ENCODE data around the gene NPW. TPM values are rescaled to one million over a fixed set of nuclear protein-coding genes. Genes with fewer than 3 reads are reported as not detected.

Gene NPW
- total and polyA plus RNA-seq, 2 of the 8 experiments (the other 6 are each of a cell fraction or from before 2014, with no cell fraction given): 4.0 to 10.3 TPM

DNA sequence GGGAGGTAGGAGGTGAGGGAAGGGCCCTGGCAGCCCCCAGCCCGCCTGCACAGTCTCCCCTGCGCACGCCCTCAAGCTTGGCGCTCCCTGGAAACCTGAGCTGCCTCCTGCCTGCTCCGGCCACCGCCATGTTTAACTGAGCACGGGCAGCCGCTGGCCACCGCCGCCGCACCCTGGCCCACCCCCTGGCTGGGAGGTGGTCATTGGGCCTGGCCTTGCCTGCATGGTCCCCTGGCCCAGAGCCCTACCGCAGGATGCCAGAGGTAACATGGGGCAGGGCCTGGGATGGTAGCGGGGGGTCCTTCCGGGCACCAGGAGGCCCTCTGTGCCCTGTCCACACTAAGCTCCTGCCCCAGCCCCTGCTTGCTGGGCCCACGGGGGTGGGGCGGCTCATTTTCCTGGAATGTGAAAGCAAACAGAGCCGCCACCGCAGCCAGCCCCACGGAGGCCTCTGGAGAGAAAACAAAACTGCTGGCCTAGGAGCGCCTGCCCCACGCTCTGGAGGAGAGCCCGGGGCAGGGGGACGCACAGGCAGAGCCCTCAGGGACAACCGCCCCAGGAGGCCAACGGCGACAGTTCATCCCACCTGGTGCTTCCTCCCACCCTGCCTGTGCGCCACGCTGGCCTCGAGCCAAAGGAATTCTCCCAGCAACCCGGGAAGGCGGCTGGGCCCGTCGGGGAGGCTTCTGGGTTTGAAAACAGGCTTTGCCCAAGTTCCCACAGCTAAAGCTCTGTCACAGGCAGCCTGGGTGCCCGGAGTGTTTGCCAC, 16.0 kb downstream of the NPW start:
- H3K27me3 ChIP-seq (replicated peaks in 1 of 4; ENCODE audit: control insufficient read depth in 3 of 4, extremely low read depth in 1 of 4, insufficient read depth in 3 of 4, low read length in 3 of 4): no peaks in the 10 kb centered on the region
- no peak overlapping the region for H2AFZ ChIP-seq (ENCODE audit: low read length)
- H2BK120ac ChIP-seq (replicated peaks; ENCODE audit: low read depth, low read length): no peak overlapping the region
- no peaks in the 10 kb centered on the region for H3K79me1 ChIP-seq (ENCODE audit: low read depth, low read length)
- H4K20me1 ChIP-seq (replicated peaks in 1 of 2; ENCODE audit: control insufficient read depth in 1 of 2, insufficient read depth in 2 of 2, low read length in 2 of 2): peaks cover 0 to 2% of the 10 kb centered on the region in 2 experiments
- no peak overlapping the region for H2BK15ac ChIP-seq (ENCODE audit: low read length)
- H3K14ac ChIP-seq (ENCODE audit: insufficient read length): no peak overlapping the region
- H2BK5ac ChIP-seq (ENCODE audit: low read depth, low read length): no peak overlapping the region
- peaks cover 0 to 4% (median 0%) of the 10 kb centered on the region in 4 experiments; a peak in 4 of 7 replicates for H3K4me1 ChIP-seq (replicated peaks in 1 of 4; ENCODE audit: control insufficient read depth in 3 of 4, insufficient read depth in 4 of 4, low read length in 3 of 4)
- no peak overlapping the region for H3K9ac ChIP-seq (replicated peaks in 1 of 4; ENCODE audit: extremely low read depth in 1 of 4, low read depth in 3 of 4, low read length in 3 of 4)
- H4K91ac ChIP-seq (replicated peaks; ENCODE audit: insufficient read length, low read length): no peak overlapping the region
- H3K4ac ChIP-seq (replicated peaks; ENCODE audit: insufficient read length, low read depth, low read length): no peak overlapping the region
- POLR2A ChIA-PET (ENCODE audit: partially characterized antibody): interaction anchor here (0.7 to 2.1 kb wide), 5 partner anchors 12 to 116 kb away, joined by 3 to 5 read pairs (median 4); partner anchors contain the start of genes NTHL1, RPS2 and TSC2
- peak in 1 of 2 experiments; percentile 51 for DNase-seq (ENCODE audit: low read depth in 1 of 2, low spot score in 2 of 2)
- no peak overlapping the region for H3K4me2 ChIP-seq (ENCODE audit: insufficient read depth in 1 of 2, low read depth in 2 of 2, low read length in 2 of 2)
- H3K36me3 ChIP-seq (ENCODE audit: control insufficient read depth in 2 of 4, insufficient read depth in 4 of 4, low read length in 3 of 4): no peaks in the 10 kb centered on the region
- no peak overlapping the region for H3K56ac ChIP-seq (replicated peaks; ENCODE audit: insufficient read length, low read depth, low read length)
- WGBS, 2 experiments (ENCODE audit: extremely low coverage in 1 of 2, insufficient coverage in 1 of 2, insufficient read length in 1 of 2, insufficient replicate concordance in 2 of 2, low coverage in 1 of 2, low lambda C conversion rate in 2 of 2, missing lambda C conversion rate in 1 of 2): 90% methylated on average over 33 of the region's 34 CpGs; no CpG with 5 or more reads in 1 of the 2 experiments
- no peak overlapping the region for H2BK20ac ChIP-seq (ENCODE audit: low read length)
- H3K23me2 ChIP-seq (ENCODE audit: low read depth, low read length): no peaks in the 10 kb centered on the region
- TF ChIP-seq PHF8 (conservative IDR thresholded peaks at IDR 0.05; ENCODE audit: low read depth, low read length): no peak
- no peak for TF ChIP-seq GTF2F1 (IDR thresholded peaks at IDR 0.05; ENCODE audit: borderline replicate concordance, low read depth, low read length)
- no peak overlapping the region for H3K23ac ChIP-seq (ENCODE audit: insufficient read length)
- H3K4me3 ChIP-seq (ENCODE audit: extremely low read depth in 1 of 4, insufficient read depth in 2 of 4, low read depth in 3 of 4, low read length in 4 of 4): no peak overlapping the region
- no peak overlapping the region for H2AK5ac ChIP-seq (ENCODE audit: low read depth, low read length)
- no peak overlapping the region for H4K8ac ChIP-seq (ENCODE audit: extremely low read depth, insufficient read depth, low read length)
- no peak overlapping the region; the same call in 1 of the 2 replicates for H3K27ac ChIP-seq (ENCODE audit: low read depth, low read length)
- H3K79me2 ChIP-seq (ENCODE audit: control insufficient read depth in 1 of 2, insufficient read depth in 2 of 2, low read length in 2 of 2): no peaks in the 10 kb centered on the region
- no peak overlapping the region for H3K18ac ChIP-seq (ENCODE audit: extremely low read depth, low read length)
- H4K5ac ChIP-seq (ENCODE audit: insufficient read length, low read depth, low read length): no peak overlapping the region
- H3K9me3 ChIP-seq (ENCODE audit: insufficient read depth in 2 of 2, low read depth in 1 of 2, low read length in 1 of 2): no peaks in the 10 kb centered on the region
- FAIRE-seq: no peak
- CTCF ChIA-PET (ENCODE audit: partially characterized antibody): interaction anchor here (0.9 to 1.4 kb wide), 6 partner anchors 11 to 104 kb away, joined by 3 to 6 read pairs (median 4); partner anchors contain the start of gene NPW
- H2BK12ac ChIP-seq (ENCODE audit: low read depth, low read length): no peak overlapping the region
